ENCODE data around the gene NRXN3. TPM values are rescaled to one million over a fixed set of nuclear protein-coding genes. Genes with fewer than 3 reads are reported as not detected.

NRXN3 gene
- total and polyA plus RNA-seq, 4 donors, result 1.4 to 8.3 (median 4.4) TPM

DNA sequence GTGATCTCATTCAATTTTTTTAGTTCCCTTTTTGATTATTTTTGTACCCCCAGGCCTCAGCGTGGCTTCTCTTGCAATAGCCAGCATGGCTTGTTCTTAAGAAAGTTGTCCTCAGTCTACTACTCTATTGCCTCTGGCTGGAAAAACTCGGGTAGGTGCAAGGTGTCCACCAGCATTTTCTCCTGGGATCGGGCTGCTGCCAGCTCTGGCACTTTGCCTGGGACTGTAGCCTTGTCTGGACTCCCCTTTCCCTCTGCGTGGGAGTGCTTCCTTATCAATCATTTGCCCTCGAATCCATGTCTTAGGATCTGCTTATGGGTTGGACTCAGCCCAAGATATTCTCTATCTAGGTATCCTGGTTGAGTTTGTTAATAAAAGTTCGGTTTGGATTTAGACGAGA lies 1267.8 kb downstream of the NRXN3 start:
- Histone ChIP-seq H3K4me3 (no peak overlapping the region), H3K36me3 (ENCODE audit: control insufficient read depth in 4 of 4, insufficient read depth in 4 of 4, low read length in 4 of 4) (no peaks in the 10 kb centered on the region), H3K27ac (ENCODE audit: low read depth in 1 of 2, low read length in 1 of 2) (no peak overlapping the region), H3K27me3 (ENCODE audit: control insufficient read depth in 3 of 3, insufficient read depth in 3 of 3, low read length in 2 of 3) (no peaks in the 10 kb centered on the region), H3K9ac (ENCODE audit: insufficient read depth in 1 of 2, low read length in 2 of 2) (no peak overlapping the region), H3K4me1 (ENCODE audit: control insufficient read depth in 5 of 5, insufficient read depth in 5 of 5, low read length in 5 of 5) (peaks cover 0 to 10% (median 0%) of the 10 kb centered on the region in 5 donors), H3K9me3 (ENCODE audit: control insufficient read depth in 4 of 4, insufficient read depth in 3 of 4, low read length in 3 of 4) (no peaks in the 10 kb centered on the region)
- TF ChIP-seq, protein P1, sequence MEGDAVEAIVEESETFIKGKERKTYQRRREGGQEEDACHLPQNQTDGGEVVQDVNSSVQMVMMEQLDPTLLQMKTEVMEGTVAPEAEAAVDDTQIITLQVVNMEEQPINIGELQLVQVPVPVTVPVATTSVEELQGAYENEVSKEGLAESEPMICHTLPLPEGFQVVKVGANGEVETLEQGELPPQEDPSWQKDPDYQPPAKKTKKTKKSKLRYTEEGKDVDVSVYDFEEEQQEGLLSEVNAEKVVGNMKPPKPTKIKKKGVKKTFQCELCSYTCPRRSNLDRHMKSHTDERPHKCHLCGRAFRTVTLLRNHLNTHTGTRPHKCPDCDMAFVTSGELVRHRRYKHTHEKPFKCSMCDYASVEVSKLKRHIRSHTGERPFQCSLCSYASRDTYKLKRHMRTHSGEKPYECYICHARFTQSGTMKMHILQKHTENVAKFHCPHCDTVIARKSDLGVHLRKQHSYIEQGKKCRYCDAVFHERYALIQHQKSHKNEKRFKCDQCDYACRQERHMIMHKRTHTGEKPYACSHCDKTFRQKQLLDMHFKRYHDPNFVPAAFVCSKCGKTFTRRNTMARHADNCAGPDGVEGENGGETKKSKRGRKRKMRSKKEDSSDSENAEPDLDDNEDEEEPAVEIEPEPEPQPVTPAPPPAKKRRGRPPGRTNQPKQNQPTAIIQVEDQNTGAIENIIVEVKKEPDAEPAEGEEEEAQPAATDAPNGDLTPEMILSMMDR (IDR thresholded peaks at IDR 0.05; ENCODE audit: control extremely low read depth, extremely low read depth), result no peak
- 74% methylated on average over 7 of the region's 7 CpGs for WGBS, 2 donors
- ATAC-seq (ENCODE audit: insufficient read depth, low FRiP score) (no peak), DNase-seq (no peak)

DNA sequence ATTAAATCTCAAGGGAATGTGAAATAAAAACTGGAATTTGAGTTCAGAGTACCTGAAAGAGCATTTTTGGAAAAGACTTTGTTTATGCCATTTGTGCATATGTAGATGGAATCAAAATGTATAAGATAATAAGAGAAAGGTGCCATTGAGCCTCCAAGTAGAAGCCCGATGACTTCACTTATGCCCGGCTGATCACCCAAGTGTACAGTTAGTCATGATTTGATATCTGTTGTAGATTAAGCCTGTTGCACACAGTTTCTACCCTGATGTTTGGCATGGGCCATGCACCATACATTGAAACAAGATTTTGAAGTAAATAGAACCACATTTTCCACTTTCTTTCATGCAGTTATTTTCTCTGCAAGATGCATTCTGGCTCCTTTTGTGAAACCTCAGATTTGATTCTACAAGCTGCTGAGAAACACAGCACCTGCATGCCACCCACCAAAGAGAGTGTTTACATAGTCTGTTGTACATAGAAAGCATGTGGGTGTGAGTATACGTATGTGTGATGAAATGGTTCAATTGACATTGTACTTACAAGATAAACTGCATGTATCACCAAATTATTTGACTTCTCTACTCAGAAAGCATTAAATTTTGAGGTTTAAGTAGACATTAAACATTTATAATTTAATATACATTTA lies 1268.6 kb downstream of the NRXN3 start:
- H3K27ac ChIP-seq (ENCODE audit: low read depth in 1 of 2, low read length in 1 of 2), result no peak overlapping the region
- DNase-seq (no peak), ATAC-seq (ENCODE audit: insufficient read depth, low FRiP score) (no peak)
- no peaks in the 10 kb centered on the region for H3K9me3 ChIP-seq (ENCODE audit: control insufficient read depth in 4 of 4, insufficient read depth in 3 of 4, low read length in 3 of 4)
- TF ChIP-seq, protein P1 (IDR thresholded peaks at IDR 0.05; ENCODE audit: control extremely low read depth, extremely low read depth), result no peak
- H3K4me1 ChIP-seq (ENCODE audit: control insufficient read depth in 5 of 5, insufficient read depth in 5 of 5, low read length in 5 of 5), result peaks cover 0 to 18% (median 0%) of the 10 kb centered on the region in 5 donors
- no peak overlapping the region for H3K4me3 ChIP-seq
- H3K9ac ChIP-seq (ENCODE audit: insufficient read depth in 1 of 2, low read length in 2 of 2), result no peak overlapping the region
- H3K27me3 ChIP-seq (ENCODE audit: control insufficient read depth in 3 of 3, insufficient read depth in 3 of 3, low read length in 2 of 3), result no peaks in the 10 kb centered on the region
- no peaks in the 10 kb centered on the region for H3K36me3 ChIP-seq (ENCODE audit: control insufficient read depth in 4 of 4, insufficient read depth in 4 of 4, low read length in 4 of 4)
- 84 to 90% methylated on average over 3 of the region's 3 CpGs for WGBS, 2 donors

DNA sequence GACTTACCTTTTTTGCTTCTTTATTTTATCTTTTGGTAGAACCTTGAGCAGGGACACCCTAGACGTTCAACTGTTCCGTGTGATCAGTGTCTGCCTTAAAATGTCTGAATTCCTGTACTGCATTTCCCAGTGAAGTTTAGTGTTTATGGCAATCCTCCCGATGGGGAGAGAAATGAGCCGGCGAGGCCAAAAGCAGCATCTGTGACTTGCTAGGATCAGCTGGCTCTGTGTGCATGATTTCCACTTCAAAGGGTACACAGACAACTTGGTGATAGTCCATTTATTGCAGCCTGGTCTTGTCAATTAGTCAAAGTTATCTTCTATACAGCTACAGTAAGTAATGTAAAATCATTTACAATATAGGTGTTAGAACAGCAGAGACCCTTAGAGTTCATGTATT lies 1272.6 kb downstream of the NRXN3 start:
- peaks cover 0 to 22% (median 0%) of the 10 kb centered on the region in 5 donors for H3K4me1 ChIP-seq (ENCODE audit: control insufficient read depth in 5 of 5, insufficient read depth in 5 of 5, low read length in 5 of 5)
- H3K9ac ChIP-seq (ENCODE audit: insufficient read depth in 1 of 2, low read length in 2 of 2), result no peak overlapping the region
- DNase-seq (peak; percentile 57 to 89 (median 81)), ATAC-seq (ENCODE audit: insufficient read depth, low FRiP score) (no peak)
- TF ChIP-seq, protein P1 (IDR thresholded peaks at IDR 0.05; ENCODE audit: control extremely low read depth, extremely low read depth), result no peak
- WGBS, 2 donors, result 70 to 71% methylated on average over 5 of the region's 5 CpGs
- no peak overlapping the region for H3K27ac ChIP-seq (ENCODE audit: low read depth in 1 of 2, low read length in 1 of 2)
- no peaks in the 10 kb centered on the region for H3K36me3 ChIP-seq (ENCODE audit: control insufficient read depth in 4 of 4, insufficient read depth in 4 of 4, low read length in 4 of 4)
- no peaks in the 10 kb centered on the region for H3K9me3 ChIP-seq (ENCODE audit: control insufficient read depth in 4 of 4, insufficient read depth in 3 of 4, low read length in 3 of 4)
- no peaks in the 10 kb centered on the region for H3K27me3 ChIP-seq (ENCODE audit: control insufficient read depth in 3 of 3, insufficient read depth in 3 of 3, low read length in 2 of 3)
- H3K4me3 ChIP-seq, result no peak overlapping the region

DNA sequence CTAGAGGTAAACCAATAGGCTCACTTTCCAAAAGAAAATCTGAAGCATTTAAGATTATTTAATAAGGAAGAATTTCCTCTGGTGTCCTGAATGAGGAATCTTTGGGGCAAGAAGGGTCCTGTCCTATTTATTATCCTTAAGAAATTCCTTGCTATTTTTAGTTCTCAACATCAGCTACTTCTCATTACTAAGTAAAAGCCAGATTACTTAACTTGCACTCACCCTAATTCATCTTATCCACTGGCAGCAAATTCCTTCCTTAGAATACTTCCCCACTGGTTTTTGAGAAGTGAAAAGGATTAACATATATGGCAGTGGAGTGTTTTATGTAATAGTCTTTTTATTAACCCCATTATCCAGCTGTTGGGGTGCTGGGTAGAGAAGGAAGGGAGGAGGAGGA lies 1273.4 kb downstream of the NRXN3 start:
- Histone ChIP-seq H3K4me3 (no peak overlapping the region), H3K9ac (ENCODE audit: insufficient read depth in 1 of 2, low read length in 2 of 2) (no peak overlapping the region), H3K9me3 (ENCODE audit: control insufficient read depth in 4 of 4, insufficient read depth in 3 of 4, low read length in 3 of 4) (no peaks in the 10 kb centered on the region), H3K36me3 (ENCODE audit: control insufficient read depth in 4 of 4, insufficient read depth in 4 of 4, low read length in 4 of 4) (no peaks in the 10 kb centered on the region), H3K27ac (ENCODE audit: low read depth in 1 of 2, low read length in 1 of 2) (no peak overlapping the region), H3K27me3 (ENCODE audit: control insufficient read depth in 3 of 3, insufficient read depth in 3 of 3, low read length in 2 of 3) (no peaks in the 10 kb centered on the region), H3K4me1 (ENCODE audit: control insufficient read depth in 5 of 5, insufficient read depth in 5 of 5, low read length in 5 of 5) (peaks cover 0 to 25% (median 0%) of the 10 kb centered on the region in 5 donors)
- no peak for ATAC-seq (ENCODE audit: insufficient read depth, low FRiP score)
- DNase-seq, result no peak
- TF ChIP-seq, protein P1 (IDR thresholded peaks at IDR 0.05; ENCODE audit: control extremely low read depth, extremely low read depth), result no peak

All from lung (tissue), 12 donors.